Choroid plexus epithelial cell (primary cell): ENCODE measurements around the gene GNPTAB.

Source experiments
- DNase-seq: peaks from one replicate; pipeline ENCODE4 v3.0.0-alpha.2; 2010; ENCODE audit warnings: low read depth
- H3K4me3 ChIP-seq: 2 replicates; pipeline ENCODE4 v1.5.1; 2011; ENCODE audit warnings: low read depth, mild to moderate bottlenecking, control low read depth, low read length, moderate library complexity
- TF ChIP-seq, protein P1 (sequence below): conservative IDR thresholded peaks from 2 replicates; pipeline ENCODE4 v1.5.1; 2011; ENCODE audit warnings: low read depth, mild to moderate bottlenecking, control low read depth, inconsistent platforms, low read length, moderate library complexity

The GNPTAB gene

DNA sequence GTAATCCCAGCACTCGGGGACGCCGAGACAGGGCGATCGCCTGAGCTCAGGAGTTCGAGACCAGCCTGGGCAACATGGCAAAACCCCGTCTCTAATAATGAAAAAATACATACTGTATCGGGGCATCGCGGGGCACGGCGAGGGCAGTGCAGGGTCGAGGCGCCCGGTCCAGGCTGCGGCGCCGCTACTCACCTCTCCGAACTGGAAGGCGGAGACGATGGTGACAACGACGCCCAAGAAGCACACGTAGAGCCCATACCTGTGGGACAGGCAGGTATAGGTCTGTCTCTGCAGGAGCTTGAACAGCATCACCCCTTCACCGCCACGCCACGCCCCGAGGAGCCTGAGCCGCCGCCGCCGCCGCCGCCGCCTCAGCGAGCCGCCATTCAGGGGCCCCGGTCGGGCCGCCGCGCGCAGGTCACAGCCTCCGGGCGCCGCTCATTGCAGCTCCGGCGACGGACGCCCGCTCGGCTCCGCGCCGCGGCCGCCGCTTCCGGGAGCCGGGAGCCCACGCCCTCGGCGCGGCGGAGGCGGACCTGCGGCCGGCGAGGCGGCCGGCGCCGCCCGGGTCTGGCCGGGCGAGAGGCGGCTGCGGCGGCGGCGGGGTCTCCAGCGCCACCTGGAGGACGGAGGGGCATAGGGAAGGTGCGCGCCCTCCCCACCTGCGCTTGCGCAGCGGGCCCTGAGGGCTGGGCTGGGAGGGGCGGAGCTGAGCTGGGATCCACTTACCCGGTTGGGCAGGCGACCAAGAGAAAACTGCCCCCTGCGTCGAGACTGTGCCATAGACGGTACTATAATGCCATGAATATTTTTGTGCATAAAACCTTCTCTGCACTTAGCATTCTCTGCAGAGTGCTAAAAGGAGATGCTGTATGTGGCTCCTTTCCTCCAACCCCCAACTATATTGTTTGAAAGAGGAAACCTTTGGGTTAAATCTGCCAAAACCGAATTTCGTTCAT, at the start of gene GNPTAB:
TSS of gene GNPTAB (minus strand) at position 593 of the 959 bp plus-strand sequence. CDS start at position 309, 284 bp downstream.
- H3K4me3 ChIP-seq = peak within 1 kb of the TSS; percentile 96
- TF ChIP-seq, protein P1, sequence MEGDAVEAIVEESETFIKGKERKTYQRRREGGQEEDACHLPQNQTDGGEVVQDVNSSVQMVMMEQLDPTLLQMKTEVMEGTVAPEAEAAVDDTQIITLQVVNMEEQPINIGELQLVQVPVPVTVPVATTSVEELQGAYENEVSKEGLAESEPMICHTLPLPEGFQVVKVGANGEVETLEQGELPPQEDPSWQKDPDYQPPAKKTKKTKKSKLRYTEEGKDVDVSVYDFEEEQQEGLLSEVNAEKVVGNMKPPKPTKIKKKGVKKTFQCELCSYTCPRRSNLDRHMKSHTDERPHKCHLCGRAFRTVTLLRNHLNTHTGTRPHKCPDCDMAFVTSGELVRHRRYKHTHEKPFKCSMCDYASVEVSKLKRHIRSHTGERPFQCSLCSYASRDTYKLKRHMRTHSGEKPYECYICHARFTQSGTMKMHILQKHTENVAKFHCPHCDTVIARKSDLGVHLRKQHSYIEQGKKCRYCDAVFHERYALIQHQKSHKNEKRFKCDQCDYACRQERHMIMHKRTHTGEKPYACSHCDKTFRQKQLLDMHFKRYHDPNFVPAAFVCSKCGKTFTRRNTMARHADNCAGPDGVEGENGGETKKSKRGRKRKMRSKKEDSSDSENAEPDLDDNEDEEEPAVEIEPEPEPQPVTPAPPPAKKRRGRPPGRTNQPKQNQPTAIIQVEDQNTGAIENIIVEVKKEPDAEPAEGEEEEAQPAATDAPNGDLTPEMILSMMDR = peak; percentile 64
- DNase-seq = peak; percentile 95

DNA sequence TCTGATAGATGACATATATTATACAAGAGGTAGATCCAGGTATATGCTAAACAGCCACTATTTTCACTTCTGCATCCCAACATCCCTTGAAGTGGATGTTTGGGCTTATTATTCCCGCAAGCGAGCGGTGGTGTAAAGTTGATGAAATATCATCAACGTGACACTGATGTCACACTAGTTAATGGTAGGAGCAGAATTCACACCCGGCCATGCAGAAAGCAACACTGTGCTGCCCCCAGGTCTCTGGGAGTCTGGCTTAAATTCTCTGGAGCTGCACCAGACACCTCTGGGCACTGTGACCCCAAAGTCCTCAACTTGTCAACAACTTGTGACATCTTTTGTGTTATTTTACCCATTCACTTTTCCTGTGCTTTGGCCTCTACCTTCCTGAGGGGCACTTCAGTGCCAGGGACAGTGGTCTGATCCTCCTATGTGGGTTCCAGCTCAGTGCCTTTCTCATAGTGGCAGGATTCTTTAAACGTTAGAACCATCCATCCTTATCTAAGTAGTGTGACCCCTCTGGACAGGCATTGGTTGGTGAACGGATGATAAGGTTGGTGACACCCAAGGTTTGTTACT, 47.6 kb upstream of the GNPTAB start:
- peak; percentile 19 for DNase-seq
- TF ChIP-seq, protein P1 = no peak
- peak overlapping the region; percentile 98 for H3K4me3 ChIP-seq

DNA sequence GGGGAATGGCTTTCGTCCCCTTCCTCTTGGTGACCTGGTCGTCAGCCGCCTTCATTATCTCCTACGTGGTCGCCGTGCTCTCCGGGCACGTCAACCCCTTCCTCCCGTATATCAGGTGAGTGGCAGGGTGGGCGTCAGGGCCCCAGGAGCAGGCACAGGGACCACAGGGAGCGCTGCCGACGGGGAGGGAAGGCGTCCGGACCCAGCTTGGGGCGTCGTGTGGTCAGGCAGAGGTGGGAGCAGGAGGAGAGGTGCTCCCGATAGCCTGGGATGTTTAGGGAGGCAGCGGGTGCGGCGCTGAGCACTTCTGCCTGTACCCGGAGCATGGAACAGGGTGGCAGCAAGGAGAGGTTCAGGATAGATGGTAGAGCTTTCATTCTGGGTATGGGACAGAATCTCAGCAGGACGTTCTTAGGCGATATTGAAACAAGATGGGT, 47.1 kb upstream of the GNPTAB start:
- H3K4me3 ChIP-seq = peak overlapping the region; percentile 98
- peak; percentile 23 for DNase-seq
- TF ChIP-seq, protein P1 = no peak

DNA sequence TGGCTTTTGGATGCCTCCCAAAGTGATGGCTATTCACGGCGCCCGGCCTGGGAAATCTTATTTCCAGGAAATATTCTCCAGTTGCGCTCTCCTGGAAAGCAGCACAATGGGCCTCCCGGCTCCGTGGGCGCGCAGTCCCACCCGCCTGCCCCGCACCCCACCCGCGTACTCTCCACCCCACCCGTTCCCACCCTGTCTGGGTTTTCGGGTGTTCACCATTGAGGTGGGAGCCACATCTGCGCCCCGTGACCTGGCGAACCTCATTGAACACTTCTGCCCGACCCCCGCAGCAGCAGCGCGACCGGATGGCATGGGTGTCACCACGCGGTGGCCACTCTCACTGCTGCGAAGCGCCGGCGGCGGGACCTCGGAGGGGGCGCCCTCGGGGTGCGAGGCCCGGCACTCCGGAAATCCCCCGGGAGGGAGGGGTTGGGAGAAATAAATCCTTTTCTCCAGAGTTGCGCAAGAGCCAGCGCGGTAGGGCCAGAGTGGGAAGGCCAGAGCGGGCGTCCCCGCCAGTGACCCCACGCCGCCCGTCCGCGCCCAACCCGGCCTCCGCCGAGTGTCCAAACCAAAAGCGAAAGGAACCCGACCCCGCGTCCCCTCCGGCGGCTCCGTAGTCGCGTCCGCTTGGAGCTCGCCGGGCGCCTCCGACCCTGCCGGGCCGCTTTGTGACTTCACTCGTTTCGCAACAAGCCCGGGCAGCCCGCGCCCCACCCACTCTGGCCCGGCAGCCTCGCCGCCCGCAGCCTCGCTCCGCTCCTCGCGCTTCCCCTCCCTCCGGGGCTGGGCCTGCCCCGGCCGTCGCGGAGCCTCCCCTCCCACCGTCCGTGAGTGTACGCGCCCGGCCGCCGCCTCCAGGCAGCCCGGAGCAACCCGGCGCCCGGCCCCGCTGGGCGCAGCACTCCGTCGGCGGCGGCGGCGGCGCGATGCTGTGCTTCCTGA, 46.4 kb upstream of the GNPTAB start, which contains the start of gene DRAM1:
TSS of gene DRAM1 (plus strand) at position 720 of the 945 bp plus-strand sequence. CDS start at position 930, 210 bp downstream.
- TF ChIP-seq, protein P1 = no peak
- peak; percentile 95 for DNase-seq
- peak within 1 kb of the TSS; percentile 98 for H3K4me3 ChIP-seq

DNA sequence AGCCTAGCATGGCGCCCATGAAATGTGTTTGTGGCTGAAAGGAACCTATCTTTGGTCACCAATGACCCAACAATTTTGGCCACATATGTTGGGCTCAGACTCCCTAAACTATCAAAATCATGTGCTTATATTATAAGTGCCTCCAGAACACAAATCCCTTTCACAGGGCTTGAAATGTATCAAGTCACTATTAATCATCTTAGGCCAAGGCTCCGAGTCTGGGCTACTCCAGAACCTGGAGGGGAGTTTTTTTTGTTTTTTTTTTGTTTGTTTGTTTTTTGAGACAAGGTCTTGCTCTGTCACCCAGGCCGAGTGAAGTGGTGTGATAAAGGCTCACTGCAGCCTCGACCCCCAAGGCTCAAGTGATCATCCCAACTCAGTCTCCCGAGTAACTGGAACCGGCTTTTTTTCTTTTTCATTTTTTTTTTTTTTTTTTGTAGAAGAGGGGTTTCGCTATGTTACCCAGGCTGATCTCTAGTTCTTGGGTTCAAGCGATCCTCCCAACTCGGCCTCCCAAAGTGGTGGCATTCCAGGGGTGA, 45.6 kb upstream of the GNPTAB start:
- DNase-seq = peak; percentile 40
- TF ChIP-seq, protein P1 = no peak
- H3K4me3 ChIP-seq = peak overlapping the region; percentile 98

DNA sequence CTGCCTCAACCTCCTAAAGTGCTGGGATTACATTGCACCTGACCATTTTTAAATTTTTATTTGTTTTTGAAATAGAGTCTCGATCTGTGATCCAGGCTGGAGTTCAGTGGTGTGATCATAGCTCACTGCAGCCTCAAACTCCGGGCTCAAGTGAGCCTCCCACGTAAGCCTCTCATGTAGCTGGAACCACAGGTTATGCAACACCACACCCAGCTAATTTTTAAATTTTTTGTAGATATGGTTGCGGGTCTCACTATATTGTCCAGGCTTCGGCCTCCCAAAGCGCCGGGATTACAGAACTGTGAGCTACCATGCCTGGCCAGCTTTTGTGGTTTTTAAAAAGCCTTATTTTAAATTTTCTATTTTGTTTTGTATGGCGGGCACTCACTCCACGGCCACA, 44.4 kb upstream of the GNPTAB start:
- TF ChIP-seq, protein P1 = no peak
- no peak for DNase-seq
- no peak overlapping the region for H3K4me3 ChIP-seq
